Measurements from ENCODE around the gene C1orf159. TPM values are rescaled to one million over a fixed set of nuclear protein-coding genes. Genes with fewer than 3 reads are reported as not detected.

C1orf159 gene
- total and polyA plus RNA-seq, 2 of the 8 experiments (the other 6 are each of a cell fraction or from before 2014, with no cell fraction given): 10.0 to 10.9 TPM

DNA sequence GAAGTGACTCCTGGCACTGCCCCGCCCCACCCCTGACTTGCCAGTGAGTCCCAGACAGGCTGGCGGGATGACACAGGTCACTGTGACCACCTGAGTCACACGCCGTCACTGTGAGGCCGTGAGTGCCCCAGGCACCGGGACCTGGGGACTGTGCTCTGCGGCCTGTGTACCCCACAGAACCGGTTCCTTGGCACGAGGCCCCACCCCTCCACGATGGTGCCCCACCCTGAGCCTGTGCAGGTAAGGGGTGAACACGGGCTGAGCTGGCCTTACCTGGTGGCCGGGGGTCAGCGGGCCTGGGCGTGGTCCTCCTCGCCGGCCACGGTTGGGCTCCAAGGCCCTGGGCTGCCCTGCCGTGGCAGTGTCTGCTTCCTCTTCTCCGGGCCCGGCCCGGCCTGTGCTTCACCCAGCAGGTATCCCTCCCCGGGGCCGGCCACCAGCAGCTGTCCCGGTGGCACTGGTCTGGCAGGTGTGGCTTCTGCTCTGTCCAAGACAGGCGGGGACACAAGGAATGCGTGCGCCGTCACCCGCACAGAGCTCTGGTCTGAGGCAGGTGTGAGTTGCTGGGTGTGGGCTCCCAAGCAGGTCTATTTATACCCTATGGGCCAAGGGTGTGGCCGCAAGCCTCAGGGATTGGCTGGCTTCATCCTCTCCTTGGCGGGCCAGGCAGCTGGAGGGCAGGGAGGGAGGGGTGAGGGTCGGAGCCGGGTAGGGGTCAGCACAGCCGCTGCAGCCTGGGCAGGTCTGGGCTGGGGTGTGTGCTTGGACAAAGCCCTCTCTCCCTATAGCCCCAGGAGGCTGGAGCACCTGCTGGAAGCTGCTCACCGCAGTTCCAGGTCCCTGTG lies 41.9 kb downstream of the C1orf159 start, which contains the start of gene RNF223:
Gene RNF223 (minus strand): TSS at position 564 of the 845 bp plus-strand sequence. CDS start 1,740 bp downstream, outside the sequence.
- Histone ChIP-seq H2BK120ac (replicated peaks; ENCODE audit: low read depth, low read length) (no peak within 1 kb of the TSS), H4K8ac (ENCODE audit: extremely low read depth, insufficient read depth, low read length) (peak within 1 kb of the TSS; percentile 35), H3K36me3 (ENCODE audit: control insufficient read depth in 2 of 4, insufficient read depth in 4 of 4, low read length in 3 of 4) (no peaks in the 10 kb centered on the region), H3K56ac (replicated peaks; ENCODE audit: insufficient read length, low read depth, low read length) (no peak within 1 kb of the TSS), H3K4me3 (ENCODE audit: extremely low read depth in 1 of 4, insufficient read depth in 2 of 4, low read depth in 3 of 4, low read length in 4 of 4) (no peak within 1 kb of the TSS), H2BK20ac (ENCODE audit: low read length) (no peak within 1 kb of the TSS), H4K5ac (ENCODE audit: insufficient read length, low read depth, low read length) (no peak within 1 kb of the TSS), H2BK12ac (ENCODE audit: low read depth, low read length) (peak within 1 kb of the TSS; percentile 88; the same call in 1 of the 2 replicates), H3K9me3 (ENCODE audit: insufficient read depth in 2 of 2, low read depth in 1 of 2, low read length in 1 of 2) (no peaks in the 10 kb centered on the region), H2BK15ac (ENCODE audit: low read length) (peak within 1 kb of the TSS; percentile 99), H3K79me1 (ENCODE audit: low read depth, low read length) (no peaks in the 10 kb centered on the region), H3K18ac (ENCODE audit: extremely low read depth, low read length) (no peak within 1 kb of the TSS; the same call in 1 of the 2 replicates), H3K27me3 (replicated peaks in 1 of 4; ENCODE audit: control insufficient read depth in 3 of 4, extremely low read depth in 1 of 4, insufficient read depth in 3 of 4, low read length in 3 of 4) (peaks cover 1 to 18% (median 9%) of the 10 kb centered on the region in 4 experiments; a peak in 6 of 7 replicates), H3K9ac (replicated peaks in 1 of 4; ENCODE audit: extremely low read depth in 1 of 4, low read depth in 3 of 4, low read length in 3 of 4) (peak within 1 kb of the TSS in 1 of 4 experiments; percentile 47; a peak in 2 of 7 replicates), H3K23ac (ENCODE audit: insufficient read length) (no peak within 1 kb of the TSS), H3K23me2 (ENCODE audit: low read depth, low read length) (peaks cover 5% of the 10 kb centered on the region; the same call in 1 of the 2 replicates), H3K4ac (replicated peaks; ENCODE audit: insufficient read length, low read depth, low read length) (no peak within 1 kb of the TSS), H3K79me2 (ENCODE audit: control insufficient read depth in 1 of 2, insufficient read depth in 2 of 2, low read length in 2 of 2) (no peaks in the 10 kb centered on the region), H2BK5ac (ENCODE audit: low read depth, low read length) (peak within 1 kb of the TSS; percentile 82; the same call in 1 of the 2 replicates), H3K27ac (ENCODE audit: low read depth, low read length) (no peak within 1 kb of the TSS), H3K4me1 (replicated peaks in 1 of 4; ENCODE audit: control insufficient read depth in 3 of 4, insufficient read depth in 4 of 4, low read length in 3 of 4) (peaks cover 0 to 6% (median 0%) of the 10 kb centered on the region in 4 experiments; a peak in 2 of 7 replicates), H2AK5ac (ENCODE audit: low read depth, low read length) (peak within 1 kb of the TSS; percentile 99), H4K20me1 (replicated peaks in 1 of 2; ENCODE audit: control insufficient read depth in 1 of 2, insufficient read depth in 2 of 2, low read length in 2 of 2) (peaks cover 0 to 8% of the 10 kb centered on the region in 2 experiments), H2AFZ (ENCODE audit: low read length) (no peak within 1 kb of the TSS), H3K4me2 (ENCODE audit: insufficient read depth in 1 of 2, low read depth in 2 of 2, low read length in 2 of 2) (no peak within 1 kb of the TSS), H4K91ac (replicated peaks; ENCODE audit: insufficient read length, low read length) (peak within 1 kb of the TSS; percentile 91), H3K14ac (ENCODE audit: insufficient read length) (no peak within 1 kb of the TSS)
- WGBS, 2 experiments (ENCODE audit: extremely low coverage in 1 of 2, insufficient coverage in 1 of 2, insufficient read length in 1 of 2, insufficient replicate concordance in 2 of 2, low coverage in 1 of 2, low lambda C conversion rate in 2 of 2, missing lambda C conversion rate in 1 of 2): 88% methylated on average over 24 of the region's 35 CpGs; no CpG with 5 or more reads in 1 of the 2 experiments
- FAIRE-seq (no peak), DNase-seq (ENCODE audit: low read depth in 1 of 2, low spot score in 2 of 2) (no peak)
- CTCF ChIA-PET (ENCODE audit: partially characterized antibody): interaction anchor here (0.9 to 2.3 kb wide), 8 partner anchors 10 to 158 kb away, joined by 3 to 5 read pairs (median 4); partner anchors contain the start of gene SDF4
- POLR2A ChIA-PET (ENCODE audit: partially characterized antibody): interaction anchor here (0.7 to 1.9 kb wide), 3 partner anchors 34 to 162 kb away, joined by 3 to 6 read pairs (median 4); no protein-coding TSS in a partner anchor
- no peak for TF ChIP-seq EZH2 (IDR thresholded peaks at IDR 0.05; ENCODE audit: low read depth, low read length, severe bottlenecking)
- peak; percentile 51; the same call in 1 of the 2 replicates for TF ChIP-seq TBP (IDR thresholded peaks at IDR 0.05; ENCODE audit: low read depth, low read length)

All from H1 (cell line).